B cell (primary cell): ENCODE data around the gene S1PR2.

Experiments
- CTCF ChIP-seq: fragments of 200-600 bp; IDR thresholded peaks from one replicate; pipeline ENCODE4 v1.8.0; 2022; ENCODE audit warnings: antibody characterized with exemption, mild to moderate bottlenecking
- EZH2 ChIP-seq: IDR thresholded peaks from 2 replicates; pipeline ENCODE4 v1.6.1; 2012; ENCODE audit warnings: borderline replicate concordance, low read depth, mild to moderate bottlenecking, moderate library complexity, low read length; ENCODE audit not compliant: insufficient read depth, poor library complexity, severe bottlenecking

- no peak for TF ChIP-seq CTCF
- TF ChIP-seq EZH2, result no peak
These were observed 35.6 kb upstream of the S1PR2 start for GRCh38 chr19:10266706-10267105.
